GM12865 (cell line): ENCODE measurements around the gene TENM3.

Source experiments
- DNase-seq: peaks from one replicate; pipeline ENCODE4 v3.0.0; 2010; ENCODE audit warnings: low read depth
- H3K4me3 ChIP-seq: 2 replicates; pipeline ENCODE4 v1.5.1; 2011; ENCODE audit warnings: mild to moderate bottlenecking, low read depth, low read length, control low read depth
- TF ChIP-seq, protein P1 (sequence below): IDR thresholded peaks from 2 replicates; pipeline ENCODE4 v1.5.1; 2011; ENCODE audit warnings: low read length, control low read depth, low read depth, inconsistent platforms; ENCODE audit not compliant: insufficient read depth; ENCODE audit errors: missing control alignments

The TENM3 gene

DNA sequence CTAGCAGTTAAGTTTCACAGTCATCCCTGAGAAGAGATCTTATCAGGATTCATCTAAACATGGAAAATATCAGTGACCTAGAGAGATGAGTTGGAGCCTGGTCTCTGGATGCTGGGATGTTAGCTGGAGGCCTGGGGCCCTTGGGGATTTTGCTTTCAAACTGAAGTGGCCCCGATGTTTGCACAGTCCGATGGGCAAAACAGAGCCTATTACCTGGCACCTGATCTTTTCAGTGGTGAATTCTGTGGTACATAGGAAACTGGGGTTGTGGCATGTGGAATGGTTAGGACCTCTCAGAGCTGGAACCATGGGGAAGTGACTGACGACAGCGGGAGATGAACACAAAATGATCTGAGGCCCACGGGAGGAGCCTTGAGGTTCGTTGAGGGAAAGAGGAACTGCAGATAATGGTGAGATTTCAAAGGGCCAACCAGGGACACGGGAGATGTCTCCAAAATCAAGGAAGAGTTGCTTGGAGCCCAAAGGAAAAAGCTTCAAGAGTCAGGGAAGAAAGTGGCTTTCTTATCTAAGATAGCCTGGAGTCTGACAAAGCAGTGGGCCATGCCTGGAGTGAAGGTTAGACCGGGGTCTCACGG lies 17.8 kb upstream of the TENM3 start:
- DNase-seq: no peak
- no peak overlapping the region for H3K4me3 ChIP-seq

DNA sequence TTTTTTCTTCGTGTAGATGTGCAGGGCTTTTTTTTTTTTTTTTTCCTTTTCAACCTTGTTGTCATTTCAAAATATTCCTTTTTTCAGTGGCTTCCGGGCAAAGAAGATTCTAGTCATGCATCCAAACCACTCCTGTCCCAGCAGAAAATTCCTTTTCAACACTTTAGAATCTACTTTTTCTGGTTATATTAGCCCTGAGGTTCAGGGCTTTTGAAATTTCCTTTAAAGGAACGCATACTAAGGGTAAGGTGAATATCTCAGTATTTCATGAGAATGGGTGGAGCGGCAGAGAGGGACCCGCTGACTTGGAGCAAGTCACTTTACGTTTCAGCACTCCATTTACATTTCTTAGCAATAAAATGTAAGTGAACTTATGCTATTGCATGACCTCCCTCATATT lies 15.6 kb upstream of the TENM3 start:
- DNase-seq: no peak
- TF ChIP-seq, protein P1, sequence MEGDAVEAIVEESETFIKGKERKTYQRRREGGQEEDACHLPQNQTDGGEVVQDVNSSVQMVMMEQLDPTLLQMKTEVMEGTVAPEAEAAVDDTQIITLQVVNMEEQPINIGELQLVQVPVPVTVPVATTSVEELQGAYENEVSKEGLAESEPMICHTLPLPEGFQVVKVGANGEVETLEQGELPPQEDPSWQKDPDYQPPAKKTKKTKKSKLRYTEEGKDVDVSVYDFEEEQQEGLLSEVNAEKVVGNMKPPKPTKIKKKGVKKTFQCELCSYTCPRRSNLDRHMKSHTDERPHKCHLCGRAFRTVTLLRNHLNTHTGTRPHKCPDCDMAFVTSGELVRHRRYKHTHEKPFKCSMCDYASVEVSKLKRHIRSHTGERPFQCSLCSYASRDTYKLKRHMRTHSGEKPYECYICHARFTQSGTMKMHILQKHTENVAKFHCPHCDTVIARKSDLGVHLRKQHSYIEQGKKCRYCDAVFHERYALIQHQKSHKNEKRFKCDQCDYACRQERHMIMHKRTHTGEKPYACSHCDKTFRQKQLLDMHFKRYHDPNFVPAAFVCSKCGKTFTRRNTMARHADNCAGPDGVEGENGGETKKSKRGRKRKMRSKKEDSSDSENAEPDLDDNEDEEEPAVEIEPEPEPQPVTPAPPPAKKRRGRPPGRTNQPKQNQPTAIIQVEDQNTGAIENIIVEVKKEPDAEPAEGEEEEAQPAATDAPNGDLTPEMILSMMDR: no peak

More for the DNA sequence above, 17.8 kb upstream of the TENM3 start:
- TF ChIP-seq, protein P1: no peak

DNA sequence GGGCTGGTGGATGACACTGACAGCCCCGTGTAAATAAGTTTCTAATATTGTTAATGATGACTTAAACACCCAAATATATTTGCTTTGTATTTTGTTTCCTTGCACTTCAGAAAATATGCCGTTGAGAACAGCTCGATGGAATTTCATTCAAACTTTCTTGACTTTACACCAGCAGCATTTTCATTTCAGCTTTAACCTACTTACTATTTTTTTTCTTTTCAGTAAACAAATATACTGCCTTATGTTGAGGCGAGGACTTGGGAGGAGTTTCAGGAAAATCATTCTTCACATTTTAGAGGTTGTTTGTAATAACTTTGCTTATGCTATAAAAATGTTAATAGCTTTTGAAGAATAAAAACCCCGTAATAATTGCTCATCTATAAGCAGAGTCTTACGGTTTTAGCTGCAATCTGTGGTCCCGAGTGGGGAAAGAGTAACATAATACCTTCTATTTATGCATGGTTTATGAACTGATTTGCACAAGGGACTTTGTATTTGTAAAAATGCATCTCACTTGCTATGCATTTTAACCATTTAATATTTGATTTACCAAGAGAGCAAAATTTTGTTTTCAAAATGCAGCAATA lies 14.1 kb upstream of the TENM3 start:
- no peak overlapping the region for H3K4me3 ChIP-seq
- TF ChIP-seq, protein P1: no peak
- no peak for DNase-seq

More for the DNA sequence above, 15.6 kb upstream of the TENM3 start:
- H3K4me3 ChIP-seq: no peak overlapping the region

DNA sequence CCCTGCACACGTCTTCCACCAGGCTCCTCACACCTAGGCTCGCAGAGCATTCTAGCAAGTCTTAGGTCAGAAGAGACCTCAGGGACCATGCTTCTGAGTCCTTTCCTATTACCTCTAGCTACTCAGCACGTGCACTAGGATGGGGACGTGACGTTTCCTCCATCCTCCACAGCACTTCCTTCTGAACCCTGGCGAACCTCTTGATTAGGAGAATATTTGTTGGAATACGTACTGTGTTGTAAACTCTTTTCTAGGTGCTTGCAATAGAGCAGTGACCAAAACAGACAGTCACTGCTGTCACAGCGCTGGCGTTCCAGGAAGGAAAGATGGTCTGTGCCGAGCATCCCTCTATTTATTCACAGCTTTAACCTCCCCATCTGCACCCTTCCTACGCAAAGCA lies 12.9 kb upstream of the TENM3 start:
- no peak overlapping the region for H3K4me3 ChIP-seq
- TF ChIP-seq, protein P1: no peak
- no peak for DNase-seq

DNA sequence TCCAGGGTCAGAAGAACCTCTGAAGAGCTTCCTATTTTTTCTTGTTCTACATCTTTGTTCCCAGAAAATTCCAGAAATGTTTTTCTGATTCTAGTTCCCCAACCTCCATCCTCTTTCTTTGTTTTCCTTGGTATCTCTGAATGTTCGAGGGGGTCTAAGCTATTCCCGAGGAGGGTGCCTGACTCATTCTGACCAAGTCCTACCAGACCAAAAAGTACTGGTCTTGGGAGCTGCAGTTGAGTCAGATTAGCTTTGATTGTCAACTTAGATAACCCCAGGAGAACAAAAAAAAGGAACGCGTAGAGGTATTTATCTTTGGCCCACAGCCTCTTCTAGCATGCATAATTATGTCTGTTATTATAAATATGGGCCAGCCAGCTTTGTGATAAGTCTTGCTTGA lies 12.1 kb upstream of the TENM3 start:
- no peak overlapping the region for H3K4me3 ChIP-seq
- DNase-seq: no peak
- TF ChIP-seq, protein P1: no peak

DNA sequence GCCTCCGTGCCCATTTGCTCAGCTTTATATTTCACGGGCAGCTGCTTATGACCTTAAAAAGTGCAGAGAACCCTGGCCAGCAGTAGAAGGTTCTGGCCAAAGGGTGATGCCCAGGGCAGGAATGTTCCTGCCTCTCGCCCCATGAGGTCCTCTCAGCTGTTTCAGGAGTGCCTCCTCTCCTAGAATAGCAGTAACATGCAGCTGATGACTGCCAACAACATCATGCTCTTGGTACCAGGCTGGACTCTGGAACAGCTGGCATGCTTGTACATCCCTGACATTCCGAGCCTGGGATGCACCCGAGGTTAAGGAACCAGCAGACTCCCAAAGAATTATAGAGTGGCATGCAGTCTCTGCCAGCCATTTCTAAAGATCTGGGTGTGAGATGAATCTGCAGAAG lies 11.7 kb upstream of the TENM3 start:
- DNase-seq: no peak
- TF ChIP-seq, protein P1: no peak
- no peak overlapping the region for H3K4me3 ChIP-seq

DNA sequence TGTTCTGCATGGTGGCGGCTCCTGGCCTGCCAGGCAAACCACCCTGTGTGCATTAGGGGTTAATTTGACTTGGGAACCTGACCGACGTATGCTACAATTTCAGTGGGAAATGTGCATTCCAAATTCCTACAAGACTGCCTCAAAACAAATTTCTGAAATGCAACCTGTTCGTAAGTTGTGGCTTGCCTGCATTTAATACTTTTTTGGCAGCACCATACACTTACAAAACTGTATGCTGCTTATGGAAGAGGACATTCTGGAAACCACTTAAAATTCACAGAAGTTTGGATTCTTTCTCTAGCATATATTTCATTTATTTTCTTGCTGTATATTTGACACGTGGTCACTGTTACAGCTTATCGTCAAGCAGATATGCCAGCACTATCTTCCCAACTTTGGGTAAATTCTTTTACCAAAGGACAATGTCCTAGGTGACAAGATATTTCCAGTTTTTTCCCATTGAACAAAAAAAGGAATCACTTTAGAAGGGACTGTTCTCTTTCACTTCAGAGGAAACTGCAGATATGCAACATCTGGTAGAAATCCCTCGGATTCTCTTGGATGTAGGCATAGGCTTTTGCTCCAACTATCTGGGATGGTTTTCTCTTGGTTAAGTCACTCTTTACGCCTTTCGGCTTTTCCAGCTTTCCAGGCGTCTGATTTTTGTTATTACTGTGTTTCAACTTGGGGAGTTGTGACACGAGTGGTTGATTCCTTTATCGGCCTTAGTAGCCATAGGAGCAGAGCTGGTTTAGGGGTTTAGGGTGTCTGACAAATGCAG lies 9.7 kb upstream of the TENM3 start:
- no peak for DNase-seq
- TF ChIP-seq, protein P1: no peak
- no peak overlapping the region for H3K4me3 ChIP-seq
